Cardiac fibroblast (primary cell): Measurements from ENCODE around the gene HOXD9.
A peak's percentile ranks its signal among the peaks of the same experiment; 100 is the strongest.

Source experiments
- DNase-seq, 2 donors: peaks; one replicate each; pipeline versions ENCODE4 v3.0.0 to v3.0.0-alpha.2; 2010; ENCODE audit warnings: low read depth in 2 of 2
- H3K4me3 ChIP-seq, 2 donors: replicated peaks in 1 of 2; 1 replicate in 1 of 2; 2 replicates in 1 of 2; pipeline ENCODE4 v1.5.1; 2011; ENCODE audit warnings: low read depth in 2 of 2, low read length in 2 of 2, mild to moderate bottlenecking in 2 of 2, moderate library complexity in 1 of 2
- TF ChIP-seq, protein P1 (sequence below): IDR thresholded peaks from one replicate; pipeline ENCODE4 v1.5.1; 2011; ENCODE audit warnings: low read depth, mild to moderate bottlenecking, low read length, inconsistent platforms

The HOXD9 gene

GRCh38 chr2:176123411-176124109, 1.0 kb downstream of the HOXD9 start:
- TF ChIP-seq, protein P1, sequence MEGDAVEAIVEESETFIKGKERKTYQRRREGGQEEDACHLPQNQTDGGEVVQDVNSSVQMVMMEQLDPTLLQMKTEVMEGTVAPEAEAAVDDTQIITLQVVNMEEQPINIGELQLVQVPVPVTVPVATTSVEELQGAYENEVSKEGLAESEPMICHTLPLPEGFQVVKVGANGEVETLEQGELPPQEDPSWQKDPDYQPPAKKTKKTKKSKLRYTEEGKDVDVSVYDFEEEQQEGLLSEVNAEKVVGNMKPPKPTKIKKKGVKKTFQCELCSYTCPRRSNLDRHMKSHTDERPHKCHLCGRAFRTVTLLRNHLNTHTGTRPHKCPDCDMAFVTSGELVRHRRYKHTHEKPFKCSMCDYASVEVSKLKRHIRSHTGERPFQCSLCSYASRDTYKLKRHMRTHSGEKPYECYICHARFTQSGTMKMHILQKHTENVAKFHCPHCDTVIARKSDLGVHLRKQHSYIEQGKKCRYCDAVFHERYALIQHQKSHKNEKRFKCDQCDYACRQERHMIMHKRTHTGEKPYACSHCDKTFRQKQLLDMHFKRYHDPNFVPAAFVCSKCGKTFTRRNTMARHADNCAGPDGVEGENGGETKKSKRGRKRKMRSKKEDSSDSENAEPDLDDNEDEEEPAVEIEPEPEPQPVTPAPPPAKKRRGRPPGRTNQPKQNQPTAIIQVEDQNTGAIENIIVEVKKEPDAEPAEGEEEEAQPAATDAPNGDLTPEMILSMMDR, result no peak
- no peak for DNase-seq
- H3K4me3 ChIP-seq, result no peak overlapping the region

DNA sequence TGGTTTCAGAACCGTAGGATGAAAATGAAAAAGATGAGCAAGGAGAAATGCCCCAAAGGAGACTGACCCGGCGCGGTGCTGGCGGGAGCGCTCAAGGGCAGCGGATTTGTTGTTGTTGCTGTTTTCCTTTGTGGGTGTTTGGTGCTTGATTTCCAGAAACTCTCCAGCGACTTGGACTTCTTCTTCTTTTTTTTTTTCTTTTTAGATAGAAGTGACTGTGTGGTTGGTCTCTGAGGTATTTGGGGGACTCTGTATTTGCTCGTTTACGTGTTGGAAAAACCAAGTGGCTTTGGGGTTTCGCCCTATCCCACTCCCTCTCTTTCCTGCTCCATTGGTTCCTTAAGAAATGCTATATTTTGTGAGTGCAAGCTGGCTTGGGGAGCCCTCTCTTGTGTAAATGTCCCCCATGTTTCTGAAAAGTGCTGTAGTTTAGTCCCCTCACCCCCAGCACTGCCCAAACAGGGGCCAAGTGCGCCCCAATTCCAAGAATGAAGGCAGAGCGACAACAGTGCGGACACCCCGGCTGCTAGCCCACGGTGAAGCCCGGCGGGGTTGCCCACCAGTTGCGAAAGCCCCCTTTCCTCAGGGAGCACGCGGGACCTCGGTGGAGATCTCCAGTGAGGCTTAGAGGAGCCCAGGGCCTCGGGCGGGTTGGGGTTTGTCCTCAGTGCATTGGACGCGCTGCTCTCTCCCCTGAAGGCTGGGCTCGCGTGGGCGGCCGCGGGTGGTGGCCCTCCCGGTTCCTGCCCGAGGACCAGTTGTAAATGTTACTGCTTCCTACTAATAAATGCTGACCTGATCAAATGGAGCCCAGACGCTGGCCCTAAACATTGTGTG, 1.8 kb downstream of the HOXD9 start:
- no peak overlapping the region for H3K4me3 ChIP-seq
- TF ChIP-seq, protein P1, result no peak
- no peak for DNase-seq

DNA sequence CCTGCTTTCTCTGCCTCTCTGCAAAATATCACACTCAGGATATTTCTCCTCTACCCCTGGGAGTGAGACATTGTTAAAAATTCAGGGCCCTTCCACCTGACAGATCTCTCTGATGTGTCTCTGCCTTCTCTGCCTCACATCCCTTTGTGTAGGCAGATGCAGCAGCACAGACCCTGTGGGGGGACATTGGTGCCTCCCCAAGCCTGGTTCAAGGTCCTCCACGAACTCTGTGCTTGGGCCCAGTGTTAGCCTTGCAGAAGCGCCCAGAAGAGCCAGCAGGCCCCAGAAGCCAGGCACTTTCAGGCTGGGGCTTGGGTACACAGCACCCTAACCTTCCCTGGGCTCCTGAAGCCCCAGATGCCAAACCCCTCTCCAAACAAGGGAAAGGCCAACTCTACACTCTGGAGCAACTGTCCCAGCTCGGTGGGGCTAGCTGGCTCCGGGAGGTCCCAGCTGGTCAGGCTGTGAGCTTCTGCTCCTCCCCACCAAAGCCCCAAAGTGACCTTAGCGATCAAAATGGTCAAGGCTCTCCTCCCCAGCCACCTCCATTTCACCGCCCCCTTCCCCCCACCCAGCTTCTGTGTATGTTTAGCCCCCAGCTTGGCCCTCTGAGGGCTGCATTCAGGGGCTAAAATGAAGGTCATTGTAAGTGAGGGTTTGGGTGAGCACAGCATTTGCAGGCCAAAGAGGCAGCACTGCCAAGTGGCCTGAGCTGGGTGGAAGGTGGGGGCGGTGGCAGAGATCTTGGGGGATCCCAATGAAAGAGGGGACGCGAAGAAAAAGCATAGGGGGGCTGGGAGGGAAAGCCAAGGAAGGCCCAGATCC, 2.6 kb downstream of the HOXD9 start:
- no peak for DNase-seq
- H3K4me3 ChIP-seq, result no peak overlapping the region
- TF ChIP-seq, protein P1, result no peak

- H3K4me3 ChIP-seq, result no peak overlapping the region
- DNase-seq, result no peak
- TF ChIP-seq, protein P1, result no peak
These were observed 3.2 kb downstream of the HOXD9 start for GRCh38 chr2:176125772-176126054.

GRCh38 chr2:176126929-176127773, 4.6 kb downstream of the HOXD9 start:
- TF ChIP-seq, protein P1, result peak; percentile 76
- DNase-seq, result peak; percentile 67 to 75
- no peak overlapping the region for H3K4me3 ChIP-seq

- H3K4me3 ChIP-seq, result no peak overlapping the region
- TF ChIP-seq, protein P1, result no peak
- DNase-seq, result no peak
These were observed 5.2 kb downstream of the HOXD9 start for GRCh38 chr2:176127774-176128072.
